HepG2 (cell line): ENCODE data around the gene RAB3D. TPM values are rescaled to one million over a fixed set of nuclear protein-coding genes. Genes with fewer than 3 reads are reported as not detected.
A peak's percentile ranks its signal among the peaks of the same experiment; 100 is the strongest.
"Not testable (repeated sequence)": the region's sequence is repeated elsewhere in the genome, so short reads cannot be mapped to it uniquely, and the experiment has no call there.

Source experiments
- ATAC-seq: fragments of 200-7000 bp; cut with Tn5 transposase; 3 replicates; pipeline ENCODE4 v1.9.1; 2020; ENCODE audit warnings: mild to moderate bottlenecking, moderate library complexity
- BruUV-seq: library from RNA; stranded (reverse); fragments of 400-500 nt; replicated peaks from 2 replicates; lab custom pipeline; 2021; lab: Mats Ljungman, UMichigan
- CTCF ChIA-PET: fragments of 300-600 bp; formaldehyde crosslinking; extraction: SDS; loops from one replicate; lab custom pipeline; 2021; ENCODE audit warnings: low total read pairs, inconsistent platforms, low intra/inter-chr PET ratio; lab: Yijun Ruan, JAX
- POLR2A ChIA-PET: fragments of 350-600 bp; sonication (Branson Sonifier 250); formaldehyde crosslinking; loops from one replicate; lab custom pipeline; 2020; ENCODE audit warnings: antibody characterized with exemption, inconsistent platforms; lab: Yijun Ruan, JAX
- DNase-seq: peaks from one replicate; pipeline ENCODE4 v3.0.0-alpha.2; 2015; ENCODE audit warnings: low spot score
- FAIRE-seq: peaks from 3 replicates; lab custom pipeline; 2011; peaks lifted over from hg19 to GRCh38; lab: Jason Lieb, UNC
- H2AFZ ChIP-seq: one replicate; pipeline ENCODE4 v1.6.1; 2011; ENCODE audit warnings: low read length, inconsistent platforms
- H3K27ac ChIP-seq: fragments of 300-600 bp; 3 replicates; pipeline ENCODE4 v1.8.0; 2011; ENCODE audit warnings: mixed run types, mild to moderate bottlenecking, mixed read lengths, low read length, inconsistent platforms; ENCODE audit not compliant: insufficient read depth; ENCODE audit errors: extremely low read length
- H3K27me3 ChIP-seq, 2 experiments: fragments of 200-600 bp in 1 of 2; 2 replicates in 1 of 2; 3 replicates in 1 of 2; pipeline versions ENCODE4 v1.6.0 to v1.8.0; 2011; ENCODE audit warnings: low read length in 2 of 2, mild to moderate bottlenecking in 2 of 2, moderate library complexity in 2 of 2, inconsistent platforms in 1 of 2; ENCODE audit not compliant: insufficient read depth in 2 of 2, control insufficient read depth in 1 of 2
- H3K36me3 ChIP-seq, 2 experiments: fragments of 200-600 bp in 1 of 2; replicated peaks in 1 of 2; 2 replicates in 1 of 2; 3 replicates in 1 of 2; pipeline versions ENCODE4 v1.5.1 to v1.8.0; 2011; ENCODE audit warnings: low read length in 2 of 2, inconsistent platforms in 1 of 2; ENCODE audit not compliant: insufficient read depth in 2 of 2, control insufficient read depth in 1 of 2
- H3K4me1 ChIP-seq: 2 replicates; pipeline ENCODE4 v1.5.1; 2012; ENCODE audit warnings: low read length, inconsistent platforms; ENCODE audit not compliant: insufficient read depth
- H3K4me2 ChIP-seq: 2 replicates; pipeline ENCODE4 v1.6.0; 2011; ENCODE audit warnings: low read depth, low read length, inconsistent platforms
- H3K4me3 ChIP-seq, 3 experiments: fragments of 200-600 bp in 1 of 3; sonication (generic), shearing (Covaris generic) in 1 of 3; replicated peaks in 1 of 3; 2 replicates each; pipeline ENCODE4 v1.5.1; 2011 to 2016; ENCODE audit warnings: low read length in 3 of 3, inconsistent platforms in 2 of 3, low read depth in 2 of 3, mild to moderate bottlenecking in 2 of 3, control low read depth in 1 of 3, mixed read lengths in 1 of 3; ENCODE audit not compliant: insufficient read depth in 1 of 3
- H3K79me2 ChIP-seq: one replicate; pipeline ENCODE4 v1.6.1; 2011; ENCODE audit warnings: low read length, inconsistent platforms; ENCODE audit not compliant: insufficient read depth
- H3K9ac ChIP-seq: 2 replicates; pipeline ENCODE4 v1.6.0; 2011; ENCODE audit warnings: mild to moderate bottlenecking, low read depth, low read length, inconsistent platforms; ENCODE audit not compliant: insufficient read depth
- H3K9me3 ChIP-seq: 2 replicates; pipeline ENCODE4 v1.5.1; 2012; ENCODE audit warnings: mild to moderate bottlenecking, low read length
- H4K20me1 ChIP-seq: 2 replicates; pipeline ENCODE4 v1.6.0; 2011; ENCODE audit warnings: inconsistent platforms, mild to moderate bottlenecking, low read length, moderate library complexity; ENCODE audit not compliant: insufficient read depth
- CREB1 ChIP-seq, 2 experiments: fragments of 450-650 bp in 1 of 2; IDR thresholded peaks; 2 replicates each; pipeline ENCODE4 v1.6.1; 2016 to 2017; ENCODE audit warnings: control low read depth in 1 of 2, mild to moderate bottlenecking in 1 of 2, missing compliant biosample characterization in 1 of 2, missing genetic modification characterization in 1 of 2
- ZMYM3 ChIP-seq: sonication (generic); formaldehyde crosslinking; IDR thresholded peaks from 2 replicates; pipeline ENCODE4 v1.5.1; 2020; ENCODE audit warnings: mild to moderate bottlenecking, missing genetic modification reagents
- ZNF75D ChIP-seq: sonication (generic); formaldehyde crosslinking; IDR thresholded peaks from 2 replicates; pipeline ENCODE4 v1.8.1; 2023; ENCODE audit warnings: missing genetic modification reagents, mild to moderate bottlenecking, borderline replicate concordance
- WGBS: methylation state at CpG from one replicate; pipeline ENCODE4 v1.1.6; 2017; ENCODE audit warnings: low lambda C conversion rate; 5-methylcytosine and 5-hydroxymethylcytosine counted together
- in situ Hi-C: cut with HindIII; loops from 2 replicates; pipeline ENCODE4 v1.10.0; 2017; ENCODE audit warnings: low pct_unique_long_range_greater_than_20kb; ENCODE audit not compliant: extremely low pct_ligation_motif_present
- intact Hi-C: fragments of 100-400 bp; cut with micrococcal nuclease; formaldehyde crosslinking; loops from one replicate; pipeline ENCODE4 v1.10.0; 2022; ENCODE audit not compliant: unreplicated experiment
- polyA plus RNA-seq, 8 experiments: library from polyadenylated mRNA; depleted of rRNA in 3 of 8; stranded (reverse) in 7 of 8; unstranded in 1 of 8; fragments of >200 nt; fragmentation: Illumina TruSeq in 4 of 8; extraction: Trizol in 4 of 8; gene quantifications; 2 replicates each; pipeline versions ENCODE4 v1.2.1 to v1.2.3, GENCODE V29; 2011 to 2016; ENCODE audit warnings: low read depth in 4 of 8, missing spikeins in 1 of 8, mixed read lengths in 1 of 8; ENCODE audit not compliant: insufficient read depth in 1 of 8
- total RNA-seq, 5 experiments: library from RNA; depleted of rRNA; stranded (reverse); fragments of >200 nt; fragmentation: Illumina TruSeq; extraction: Trizol; gene quantifications; 2 replicates each; pipeline ENCODE4 v1.2.3, GENCODE V29; 2016; ENCODE audit warnings: low read depth in 1 of 5
- TF ChIP-seq, protein P1 (sequence below): sonication (generic); formaldehyde crosslinking; IDR thresholded peaks from 2 replicates; pipeline ENCODE4 v1.4.0; 2020; ENCODE audit warnings: mild to moderate bottlenecking, missing genetic modification reagents

RAB3D gene
- total and polyA plus RNA-seq, 2 of the 13 experiments (the other 11 are each of a cell fraction or from before 2014, with no cell fraction given) = 2.0 to 16.1 TPM

DNA sequence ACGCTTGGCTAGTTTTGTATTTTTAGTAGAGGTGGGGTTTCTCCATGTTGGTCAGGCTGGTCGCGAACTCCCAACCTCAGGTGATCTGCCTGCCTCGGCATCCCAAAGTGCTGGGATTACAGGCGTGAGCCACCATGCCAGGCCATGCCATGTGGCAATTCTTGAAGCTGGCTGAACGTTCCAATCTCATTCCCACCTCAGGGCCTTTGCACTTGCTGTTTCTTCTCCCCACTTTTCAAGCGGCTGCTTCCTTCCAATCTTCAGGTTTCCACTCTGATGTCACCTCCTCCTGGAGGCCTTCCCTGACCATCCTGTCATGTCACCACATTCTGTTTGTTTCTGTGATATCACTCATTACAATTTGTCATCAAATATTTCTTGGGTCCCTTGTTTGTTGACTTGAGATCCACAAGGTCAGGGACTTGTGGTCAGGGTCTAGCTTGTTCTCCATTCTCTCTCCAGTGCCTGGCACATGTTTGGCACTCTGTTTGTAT is 40.4 kb upstream of the RAB3D start:
- no peaks in the 10 kb centered on the region for H3K9me3 ChIP-seq
- 92% methylated on average over 7 of the region's 7 CpGs for WGBS
- no TSS peak for BruUV-seq
- H3K4me3 ChIP-seq = no peak overlapping the region
- TF ChIP-seq, protein P1, sequence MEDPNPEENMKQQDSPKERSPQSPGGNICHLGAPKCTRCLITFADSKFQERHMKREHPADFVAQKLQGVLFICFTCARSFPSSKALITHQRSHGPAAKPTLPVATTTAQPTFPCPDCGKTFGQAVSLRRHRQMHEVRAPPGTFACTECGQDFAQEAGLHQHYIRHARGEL (CRISPR knock-in tag) = no peak
- TF ChIP-seq ZNF75D = no peak
- TF ChIP-seq ZMYM3 = peak; percentile 39; the same call in 1 of the 2 replicates
- TF ChIP-seq CREB1 (IDR thresholded peaks at IDR 0.05) = 0 out of 2 replicates have a peak, but pooled peaks have one; percentile 35
- TF ChIP-seq CREB1 (CRISPR knock-in tag; IDR thresholded peaks at IDR 0.05) = no peak
- FAIRE-seq (no peak), DNase-seq (no peak), ATAC-seq (no peak)
- no peak overlapping the region for H3K27ac ChIP-seq
- ChIA-PET POLR2A (no interaction called here), CTCF (interaction anchor here (0.8 to 1.8 kb wide), 3 partner anchors 67 to 103 kb away, joined by 5 to 10 read pairs (median 8); no protein-coding TSS in a partner anchor)
- H3K36me3 ChIP-seq = no peaks in the 10 kb centered on the region
- peaks cover 49% of the 10 kb centered on the region for H3K4me1 ChIP-seq
- no peaks in the 10 kb centered on the region for H3K27me3 ChIP-seq
- in situ Hi-C loops = loop anchor here (5.0 kb wide), 2 partner anchors 42 to 102 kb away; partner anchors contain the start of gene ELAVL3
- intact Hi-C loops = loop anchor here (2.0 to 5.0 kb wide), 3 partner anchors 42 to 87 kb away; no protein-coding TSS in a partner anchor
- no peak overlapping the region for H3K9ac ChIP-seq
- H3K4me2 ChIP-seq = peak overlapping the region; percentile 69
- peaks cover 5% of the 10 kb centered on the region for H3K79me2 ChIP-seq
- no peaks in the 10 kb centered on the region for H4K20me1 ChIP-seq
- H2AFZ ChIP-seq = no peak overlapping the region

DNA sequence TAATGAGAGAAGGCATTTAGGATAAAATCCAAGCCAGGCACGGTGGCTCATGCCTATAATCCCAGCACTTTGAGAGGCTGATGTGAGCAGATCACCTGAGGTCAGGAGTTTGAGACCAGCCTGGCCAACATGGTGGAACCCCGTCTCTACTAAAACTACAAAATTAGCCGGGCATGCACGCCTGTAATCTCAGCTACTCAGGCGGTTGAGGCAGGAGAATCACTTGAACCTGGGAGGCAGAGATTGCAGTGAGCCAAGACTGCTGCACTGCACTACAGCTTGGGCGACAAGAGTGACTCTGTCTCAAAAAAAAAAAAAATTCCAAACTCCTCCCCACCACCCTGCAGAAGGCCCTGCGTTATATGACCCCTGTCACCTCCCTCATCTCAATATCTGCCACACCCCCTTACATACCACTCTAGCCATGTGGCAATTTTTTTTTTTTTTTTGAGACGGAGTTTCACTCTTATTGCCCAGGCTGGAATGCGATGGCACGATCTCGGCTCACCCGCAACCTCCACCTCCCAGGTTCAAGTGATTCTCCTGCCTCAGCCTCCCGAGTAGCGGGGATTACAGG is 39.9 kb upstream of the RAB3D start:
- H3K4me2 ChIP-seq, DNase-seq, H3K27me3 ChIP-seq, ATAC-seq, H3K27ac ChIP-seq, H3K4me3 ChIP-seq, H4K20me1 ChIP-seq, FAIRE-seq, H3K9me3 ChIP-seq, H2AFZ ChIP-seq, in situ Hi-C loops, BruUV-seq, POLR2A ChIA-PET, H3K36me3 ChIP-seq, H3K79me2 ChIP-seq, H3K9ac ChIP-seq: not testable (repeated sequence)
- CTCF ChIA-PET = interaction anchor here (2.1 kb wide), 1 partner anchor 67 kb away, joined by 10 read pairs; no protein-coding TSS in a partner anchor
- WGBS = 93% methylated on average over 14 of the region's 14 CpGs
- intact Hi-C loops = loop anchor here (2.0 kb wide), 1 partner anchor 67 kb away; no protein-coding TSS in a partner anchor
- peaks cover 44% of the 10 kb centered on the region for H3K4me1 ChIP-seq
